A549 (cell line): Measurements from ENCODE around the gene SLAMF1. TPM values are rescaled to one million over a fixed set of nuclear protein-coding genes. Genes with fewer than 3 reads are reported as not detected.

Experiments
- ATAC-seq, 2 experiments: fragments of 200-7000 bp in 1 of 2; fragments of >200 bp in 1 of 2; cut with Nextera tagmentation in 1 of 2; cut with Tn5 transposase in 1 of 2; 3 replicates each; pipeline versions ENCODE4 v1.8.0 to v1.9.1; 2018 to 2020; ENCODE audit warnings: mild to moderate bottlenecking in 1 of 2, moderate library complexity in 1 of 2
- CTCF ChIA-PET: fragments of 300-600 bp; sonication (Branson Sonifier 250); formaldehyde crosslinking; extraction: SDS; loops from one replicate; lab custom pipeline; 2021; ENCODE audit warnings: antibody characterized with exemption, inconsistent platforms; lab: Yijun Ruan, JAX
- POLR2A ChIA-PET: fragments of 350-600 bp; formaldehyde crosslinking; extraction: SDS; loops from one replicate; lab custom pipeline; 2021; ENCODE audit warnings: antibody characterized with exemption, inconsistent platforms; lab: Yijun Ruan, JAX
- DNase-seq, 2 experiments: peaks; one replicate each; pipeline versions ENCODE4 v3.0.0 to v3.0.0-alpha.2; 2011 to 2016; ENCODE audit warnings: low read depth in 1 of 2, low spot score in 1 of 2
- FAIRE-seq: peaks from 2 replicates; lab custom pipeline; 2011; peaks lifted over from hg19 to GRCh38; lab: Jason Lieb, UNC
- H3K27ac ChIP-seq, 2 experiments: fragments of >200 bp; sonication (Bioruptor Twin); formaldehyde crosslinking; 3 replicates each; pipeline ENCODE4 v1.5.1; 2016 to 2017
- H3K4me1 ChIP-seq: fragments of >200 bp; sonication (Bioruptor Twin); formaldehyde crosslinking; 3 replicates; pipeline ENCODE4 v1.6.1; 2016
- H3K4me2 ChIP-seq: fragments of >200 bp; sonication (Bioruptor Twin); formaldehyde crosslinking; 3 replicates; pipeline ENCODE4 v1.6.1; 2016
- H3K4me3 ChIP-seq: fragments of >200 bp; sonication (Bioruptor Twin); formaldehyde crosslinking; 3 replicates; pipeline ENCODE4 v1.5.1; 2016
- H3K9me3 ChIP-seq: fragments of >200 bp; sonication (Bioruptor Twin); formaldehyde crosslinking; 3 replicates; pipeline ENCODE4 v1.6.1; 2016
- CBX2 ChIP-seq: fragments of 200-600 bp; sonication (generic); IDR thresholded peaks from 2 replicates; pipeline ENCODE4 v1.6.1; 2016; ENCODE audit warnings: low read depth, mild to moderate bottlenecking, borderline replicate concordance
- CHD2 ChIP-seq: fragments of 150-350 bp; IDR thresholded peaks from 2 replicates; pipeline ENCODE4 v1.6.1; 2014; ENCODE audit warnings: low read length; ENCODE audit not compliant: partially characterized antibody
- CHD4 ChIP-seq: fragments of 200-600 bp; sonication (generic); IDR thresholded peaks from 2 replicates; pipeline ENCODE4 v1.6.1; 2016; ENCODE audit warnings: antibody characterized with exemption, mild to moderate bottlenecking, borderline replicate concordance
- EHMT2 ChIP-seq: fragments of 200-600 bp; sonication (generic); IDR thresholded peaks from 2 replicates; pipeline ENCODE4 v1.6.1; 2016; ENCODE audit warnings: antibody characterized with exemption, low read depth, mild to moderate bottlenecking, moderate library complexity
- EP300 ChIP-seq, 2 experiments: fragments of >200 bp; sonication (Bioruptor Twin); formaldehyde crosslinking; IDR thresholded peaks; 2 replicates in 1 of 2; 3 replicates in 1 of 2; pipeline ENCODE4 v1.6.1; 2016 to 2017
- ESRRA ChIP-seq: fragments of 150-350 bp; IDR thresholded peaks from 2 replicates; pipeline ENCODE4 v1.6.1; 2014; ENCODE audit warnings: mild to moderate bottlenecking, low read length, borderline replicate concordance
- FOSB ChIP-seq: fragments of 250-450 bp; sonication (Bioruptor Pico); IDR thresholded peaks from 2 replicates; pipeline ENCODE4 v1.5.0; 2020; ENCODE audit warnings: mild to moderate bottlenecking, moderate library complexity
- FOSL2 ChIP-seq, 2 experiments: fragments of 450-650 bp in 1 of 2; fragments of >200 bp in 1 of 2; sonication (Bioruptor Twin) in 1 of 2; formaldehyde crosslinking; IDR thresholded peaks; 2 replicates each; pipeline versions ENCODE4 v1.5.0 to v1.6.1; 2016 to 2020; ENCODE audit warnings: mild to moderate bottlenecking in 1 of 2, moderate library complexity in 1 of 2
- FOXS1 ChIP-seq: fragments of 250-450 bp; sonication (Bioruptor Pico); IDR thresholded peaks from 2 replicates; pipeline ENCODE4 v1.5.0; 2020; ENCODE audit warnings: mild to moderate bottlenecking, moderate library complexity
- GATA3 ChIP-seq: IDR thresholded peaks from 2 replicates; pipeline ENCODE4 v1.6.1; 2012; ENCODE audit warnings: borderline replicate concordance
- HDAC2 ChIP-seq: fragments of 200-600 bp; sonication (generic); IDR thresholded peaks from 2 replicates; pipeline ENCODE4 v1.6.1; 2016
- HEYL ChIP-seq: fragments of 250-450 bp; sonication (Bioruptor Pico); IDR thresholded peaks from 2 replicates; pipeline ENCODE4 v1.8.0; 2021; ENCODE audit warnings: mild to moderate bottlenecking, moderate library complexity
- HOXA7 ChIP-seq: fragments of 250-450 bp; sonication (Bioruptor Pico); IDR thresholded peaks from 2 replicates; pipeline ENCODE4 v1.5.0; 2020; ENCODE audit warnings: mild to moderate bottlenecking, moderate library complexity
- JUNB ChIP-seq: fragments of >200 bp; sonication (Bioruptor Twin); formaldehyde crosslinking; IDR thresholded peaks from 2 replicates; pipeline ENCODE4 v1.6.1; 2016
- KDM1A ChIP-seq: fragments of 200-600 bp; sonication (generic); IDR thresholded peaks from 2 replicates; pipeline ENCODE4 v1.6.1; 2016; ENCODE audit warnings: low read depth, mild to moderate bottlenecking
- NPAS2 ChIP-seq: fragments of 250-450 bp; sonication (Bioruptor Pico); IDR thresholded peaks from 2 replicates; pipeline ENCODE4 v1.8.0; 2022; ENCODE audit warnings: mild to moderate bottlenecking, moderate library complexity, borderline replicate concordance
- PHF8 ChIP-seq: fragments of 200-600 bp; sonication (generic); IDR thresholded peaks from 2 replicates; pipeline ENCODE4 v1.6.1; 2016; ENCODE audit warnings: low read depth, mild to moderate bottlenecking, antibody characterized with exemption, moderate library complexity, borderline replicate concordance
- POLR2A ChIP-seq: IDR thresholded peaks from 2 replicates; pipeline ENCODE4 v1.6.1; 2012; ENCODE audit warnings: mild to moderate bottlenecking, low read length
- RARB ChIP-seq: fragments of 250-450 bp; sonication (Bioruptor Pico); IDR thresholded peaks from 2 replicates; pipeline ENCODE4 v1.8.0; 2021; ENCODE audit warnings: mild to moderate bottlenecking, moderate library complexity
- RNF2 ChIP-seq: fragments of 200-600 bp; sonication (generic); IDR thresholded peaks from 2 replicates; pipeline ENCODE4 v1.6.1; 2016; ENCODE audit warnings: low read depth, mild to moderate bottlenecking, antibody characterized with exemption, moderate library complexity, borderline replicate concordance
- SMC3 ChIP-seq: fragments of >200 bp; sonication (Bioruptor Twin); formaldehyde crosslinking; IDR thresholded peaks from 3 replicates; pipeline ENCODE4 v1.6.1; 2018; ENCODE audit warnings: inconsistent platforms
- ZC3H11A ChIP-seq: fragments of 450-650 bp; IDR thresholded peaks from 2 replicates; pipeline ENCODE4 v1.6.1; 2014; ENCODE audit warnings: antibody characterized with exemption, mild to moderate bottlenecking
- ZFP36 ChIP-seq: fragments of 450-650 bp; IDR thresholded peaks from 2 replicates; pipeline ENCODE4 v1.6.1; 2014; ENCODE audit warnings: borderline replicate concordance; ENCODE audit not compliant: partially characterized antibody
- ZNF302 ChIP-seq: fragments of 250-450 bp; sonication (Bioruptor Pico); IDR thresholded peaks from 2 replicates; pipeline ENCODE4 v1.9.0; 2021; ENCODE audit warnings: inconsistent platforms, mild to moderate bottlenecking, moderate library complexity
- WGBS: methylation state at CpG from one replicate; pipeline ENCODE4 v1.1.6; 2017; ENCODE audit errors: missing lambda C conversion rate; 5-methylcytosine and 5-hydroxymethylcytosine counted together
- polyA plus RNA-seq, 4 experiments: library from polyadenylated mRNA; depleted of rRNA in 3 of 4; stranded (reverse); fragments of >200 nt; fragmentation: RNase III in 1 of 4; extraction: RNeasy Plus Mini Kit Qiagen cat#74134 plus additional on column Dnase treatment in 1 of 4; gene quantifications; 2 replicates in 3 of 4; 3 replicates in 1 of 4; pipeline ENCODE4 v1.2.3, GENCODE V29; 2011 to 2017
- TF ChIP-seq, protein P1 (sequence below): fragments of 250-450 bp; sonication (Bioruptor Pico); IDR thresholded peaks from 2 replicates; pipeline ENCODE4 v1.5.0; 2021; ENCODE audit warnings: mild to moderate bottlenecking, moderate library complexity, borderline replicate concordance
- TF ChIP-seq, protein P2 (sequence below): fragments of 200-600 bp; sonication (generic); IDR thresholded peaks from 2 replicates; pipeline ENCODE4 v1.6.1; 2016; ENCODE audit warnings: antibody characterized with exemption, mild to moderate bottlenecking, moderate library complexity
- TF ChIP-seq, protein P3 (sequence below): fragments of >200 bp; sonication (Bioruptor Twin); formaldehyde crosslinking; IDR thresholded peaks from 3 replicates; pipeline ENCODE4 v1.6.1; 2016

SLAMF1 gene
- polyA plus RNA-seq, 2 of the 4 experiments (the other 2 are of a cell fraction) = not detected

DNA sequence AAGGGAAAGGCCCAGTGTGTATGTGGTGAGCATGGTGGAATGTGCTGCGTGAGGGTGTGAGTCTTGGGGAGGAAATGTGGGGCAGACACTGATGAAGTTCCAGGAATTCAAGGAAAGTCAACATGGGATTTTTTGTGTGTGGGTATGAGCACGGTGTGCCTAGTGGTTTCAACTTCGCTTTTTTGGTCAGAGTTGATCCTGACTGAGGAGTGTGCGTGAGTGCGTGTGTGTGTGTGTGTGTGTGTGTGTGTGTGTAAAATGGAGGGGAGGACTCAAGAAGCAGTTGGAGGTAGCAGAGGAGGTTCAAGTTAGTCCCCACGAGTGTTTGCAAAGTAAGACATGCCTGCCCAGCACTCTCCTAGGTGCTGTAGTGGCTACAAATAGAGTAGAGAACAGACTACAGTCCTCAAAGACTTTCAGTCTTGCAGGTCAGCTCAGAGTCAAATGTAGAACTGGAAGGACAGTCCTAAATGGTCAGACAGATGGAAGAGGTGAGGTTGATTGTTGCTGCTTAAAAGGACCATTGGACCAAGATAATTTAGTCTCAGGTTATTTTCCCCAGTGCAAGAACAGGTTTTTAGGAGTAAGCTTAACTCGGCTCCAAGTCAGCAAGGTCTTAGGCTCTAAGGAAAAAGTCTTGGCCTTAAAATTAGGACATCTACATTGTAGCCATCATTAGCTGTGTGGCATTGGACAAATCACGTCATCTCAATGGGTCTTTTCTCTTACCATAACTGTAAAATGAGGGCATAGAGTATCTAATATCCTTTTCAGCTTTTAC lies 25.0 kb downstream of the SLAMF1 start:
- no peak overlapping the region for H3K4me2 ChIP-seq
- H3K4me1 ChIP-seq = no peaks in the 10 kb centered on the region
- WGBS = 40% methylated on average over 8 of the region's 8 CpGs
- ChIA-PET POLR2A (no interaction called here), CTCF (interaction anchor here (1.5 kb wide), 1 partner anchor 15 kb away, joined by 5 read pairs; no protein-coding TSS in a partner anchor)
- FAIRE-seq (no peak), ATAC-seq (no peak), DNase-seq (no peak)
- no peak overlapping the region for H3K4me3 ChIP-seq
- no peak overlapping the region for H3K27ac ChIP-seq
- TF ChIP-seq HDAC2 (no peak), FOXS1 (CRISPR knock-in tag) (no peak), SMC3 (no peak), EP300 (IDR thresholded peaks at IDR 0.05) (no peak), ZFP36 (no peak), HEYL (CRISPR knock-in tag) (no peak), ZNF302 (CRISPR knock-in tag) (no peak), GATA3 (no peak), NPAS2 (no peak), ESRRA (no peak), CHD4 (no peak), HOXA7 (CRISPR knock-in tag) (no peak), CHD2 (no peak), EHMT2 (no peak)
- TF ChIP-seq, protein P1, sequence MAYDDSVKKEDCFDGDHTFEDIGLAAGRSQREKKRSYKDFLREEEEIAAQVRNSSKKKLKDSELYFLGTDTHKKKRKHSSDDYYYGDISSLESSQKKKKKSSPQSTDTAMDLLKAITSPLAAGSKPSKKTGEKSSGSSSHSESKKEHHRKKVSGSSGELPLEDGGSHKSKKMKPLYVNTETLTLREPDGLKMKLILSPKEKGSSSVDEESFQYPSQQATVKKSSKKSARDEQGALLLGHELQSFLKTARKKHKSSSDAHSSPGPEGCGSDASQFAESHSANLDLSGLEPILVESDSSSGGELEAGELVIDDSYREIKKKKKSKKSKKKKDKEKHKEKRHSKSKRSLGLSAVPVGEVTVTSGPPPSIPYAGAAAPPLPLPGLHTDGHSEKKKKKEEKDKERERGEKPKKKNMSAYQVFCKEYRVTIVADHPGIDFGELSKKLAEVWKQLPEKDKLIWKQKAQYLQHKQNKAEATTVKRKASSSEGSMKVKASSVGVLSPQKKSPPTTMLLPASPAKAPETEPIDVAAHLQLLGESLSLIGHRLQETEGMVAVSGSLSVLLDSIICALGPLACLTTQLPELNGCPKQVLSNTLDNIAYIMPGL = no peak
- H3K9me3 ChIP-seq = no peaks in the 10 kb centered on the region; the same call in 2 of the 3 replicates

DNA sequence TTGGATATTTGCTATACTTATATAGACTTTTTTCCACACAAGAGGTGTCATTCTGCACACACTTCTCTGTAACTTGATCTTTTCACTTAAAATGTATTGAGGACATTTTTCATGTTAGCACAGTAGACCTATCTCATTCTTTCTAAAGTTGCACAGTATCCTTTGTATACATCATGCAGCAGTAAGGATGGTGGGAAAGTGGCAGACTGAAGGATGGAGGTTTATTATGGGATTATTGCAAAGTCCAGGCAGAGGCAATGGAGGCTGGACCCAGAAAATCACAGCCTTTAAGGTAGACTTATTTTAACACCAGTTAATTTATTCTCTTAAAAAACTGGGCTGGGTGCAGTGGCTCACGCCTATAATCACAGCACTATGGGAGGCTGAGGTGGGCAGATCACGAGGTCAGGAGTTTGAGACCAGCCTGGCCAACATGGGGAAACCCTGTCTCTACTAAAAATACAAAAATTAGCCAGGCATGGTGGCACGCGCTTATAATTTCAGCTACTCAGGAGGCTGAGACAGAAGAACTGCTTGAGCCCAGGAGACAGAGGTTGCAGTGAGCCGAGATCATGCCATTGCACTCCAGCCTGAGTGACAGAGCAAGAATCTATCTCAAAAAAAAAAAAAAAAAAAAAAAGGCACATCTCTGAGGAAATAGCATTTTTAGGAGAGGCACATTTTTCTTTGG lies 25.8 kb downstream of the SLAMF1 start:
- Histone ChIP-seq H3K27ac (no peak overlapping the region), H3K4me3 (no peak overlapping the region), H3K4me2 (no peak overlapping the region), H3K9me3 (no peaks in the 10 kb centered on the region; the same call in 2 of the 3 replicates), H3K4me1 (no peaks in the 10 kb centered on the region)
- FAIRE-seq (no peak), ATAC-seq (no peak), DNase-seq (no peak)
- 44% methylated on average over 5 of the region's 5 CpGs for WGBS
- POLR2A ChIA-PET = no interaction called here
- CTCF ChIA-PET = no interaction called here
- TF ChIP-seq HEYL (CRISPR knock-in tag) = no peak
- TF ChIP-seq, protein P2, sequence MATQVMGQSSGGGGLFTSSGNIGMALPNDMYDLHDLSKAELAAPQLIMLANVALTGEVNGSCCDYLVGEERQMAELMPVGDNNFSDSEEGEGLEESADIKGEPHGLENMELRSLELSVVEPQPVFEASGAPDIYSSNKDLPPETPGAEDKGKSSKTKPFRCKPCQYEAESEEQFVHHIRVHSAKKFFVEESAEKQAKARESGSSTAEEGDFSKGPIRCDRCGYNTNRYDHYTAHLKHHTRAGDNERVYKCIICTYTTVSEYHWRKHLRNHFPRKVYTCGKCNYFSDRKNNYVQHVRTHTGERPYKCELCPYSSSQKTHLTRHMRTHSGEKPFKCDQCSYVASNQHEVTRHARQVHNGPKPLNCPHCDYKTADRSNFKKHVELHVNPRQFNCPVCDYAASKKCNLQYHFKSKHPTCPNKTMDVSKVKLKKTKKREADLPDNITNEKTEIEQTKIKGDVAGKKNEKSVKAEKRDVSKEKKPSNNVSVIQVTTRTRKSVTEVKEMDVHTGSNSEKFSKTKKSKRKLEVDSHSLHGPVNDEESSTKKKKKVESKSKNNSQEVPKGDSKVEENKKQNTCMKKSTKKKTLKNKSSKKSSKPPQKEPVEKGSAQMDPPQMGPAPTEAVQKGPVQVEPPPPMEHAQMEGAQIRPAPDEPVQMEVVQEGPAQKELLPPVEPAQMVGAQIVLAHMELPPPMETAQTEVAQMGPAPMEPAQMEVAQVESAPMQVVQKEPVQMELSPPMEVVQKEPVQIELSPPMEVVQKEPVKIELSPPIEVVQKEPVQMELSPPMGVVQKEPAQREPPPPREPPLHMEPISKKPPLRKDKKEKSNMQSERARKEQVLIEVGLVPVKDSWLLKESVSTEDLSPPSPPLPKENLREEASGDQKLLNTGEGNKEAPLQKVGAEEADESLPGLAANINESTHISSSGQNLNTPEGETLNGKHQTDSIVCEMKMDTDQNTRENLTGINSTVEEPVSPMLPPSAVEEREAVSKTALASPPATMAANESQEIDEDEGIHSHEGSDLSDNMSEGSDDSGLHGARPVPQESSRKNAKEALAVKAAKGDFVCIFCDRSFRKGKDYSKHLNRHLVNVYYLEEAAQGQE = no peak
- TF ChIP-seq POLR2A = no peak
- TF ChIP-seq, protein P1 = no peak
- TF ChIP-seq ZFP36 = no peak
- TF ChIP-seq HDAC2 = no peak
- no peak for TF ChIP-seq FOSB (CRISPR knock-in tag)
- no peak for TF ChIP-seq FOSL2 (IDR thresholded peaks at IDR 0.05)
- no peak for TF ChIP-seq FOSL2 (CRISPR knock-in tag; IDR thresholded peaks at IDR 0.05)
- TF ChIP-seq CHD2 = no peak
- TF ChIP-seq KDM1A = no peak
- no peak for TF ChIP-seq ZC3H11A
- no peak for TF ChIP-seq RARB (CRISPR knock-in tag)
- TF ChIP-seq, protein P3, sequence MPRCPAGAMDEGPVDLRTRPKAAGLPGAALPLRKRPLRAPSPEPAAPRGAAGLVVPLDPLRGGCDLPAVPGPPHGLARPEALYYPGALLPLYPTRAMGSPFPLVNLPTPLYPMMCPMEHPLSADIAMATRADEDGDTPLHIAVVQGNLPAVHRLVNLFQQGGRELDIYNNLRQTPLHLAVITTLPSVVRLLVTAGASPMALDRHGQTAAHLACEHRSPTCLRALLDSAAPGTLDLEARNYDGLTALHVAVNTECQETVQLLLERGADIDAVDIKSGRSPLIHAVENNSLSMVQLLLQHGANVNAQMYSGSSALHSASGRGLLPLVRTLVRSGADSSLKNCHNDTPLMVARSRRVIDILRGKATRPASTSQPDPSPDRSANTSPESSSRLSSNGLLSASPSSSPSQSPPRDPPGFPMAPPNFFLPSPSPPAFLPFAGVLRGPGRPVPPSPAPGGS = no peak
- TF ChIP-seq PHF8 = no peak
- no peak for TF ChIP-seq RNF2
- TF ChIP-seq JUNB = no peak
- no peak for TF ChIP-seq CBX2
- no peak for TF ChIP-seq SMC3
